Osteoblast (primary cell): ENCODE results near the gene ADCY3. TPM values are rescaled to one million over a fixed set of nuclear protein-coding genes. Genes with fewer than 3 reads are reported as not detected.
A peak's percentile ranks its signal among the peaks of the same experiment; 100 is the strongest.

ENCODE experiments used
- DNase-seq: peaks from one replicate; pipeline ENCODE4 v3.0.0; 2011; ENCODE audit warnings: low spot score, mixed read lengths; ENCODE audit not compliant: insufficient read length; ENCODE audit errors: missing footprints
- H2AFZ ChIP-seq: 2 replicates; pipeline ENCODE4 v1.6.0; 2011; ENCODE audit warnings: mild to moderate bottlenecking, low read length
- H3K27ac ChIP-seq: 2 replicates; pipeline ENCODE4 v1.5.1; 2011; ENCODE audit warnings: mild to moderate bottlenecking, low read depth, low read length, moderate library complexity
- H3K27me3 ChIP-seq: 2 replicates; pipeline ENCODE4 v1.6.0; 2012; ENCODE audit warnings: mild to moderate bottlenecking, control low read depth, inconsistent platforms, low read length, moderate library complexity; ENCODE audit not compliant: insufficient read depth
- H3K36me3 ChIP-seq: 2 replicates; pipeline ENCODE4 v1.5.1; 2011; ENCODE audit warnings: mild to moderate bottlenecking, low read length, control low read depth, moderate library complexity; ENCODE audit not compliant: insufficient read depth
- H3K4me1 ChIP-seq: 2 replicates; pipeline ENCODE4 v1.5.1; 2011; ENCODE audit warnings: mild to moderate bottlenecking, low read length, control low read depth, moderate library complexity; ENCODE audit not compliant: insufficient read depth
- H3K4me2 ChIP-seq: 2 replicates; pipeline ENCODE4 v1.6.0; 2011; ENCODE audit warnings: mild to moderate bottlenecking, low read length; ENCODE audit not compliant: insufficient read depth
- H3K4me3 ChIP-seq: fragments of 200-600 bp; sonication (generic); 3 replicates; pipeline ENCODE4 v1.5.1; 2012; ENCODE audit warnings: mild to moderate bottlenecking, low read length, inconsistent platforms; ENCODE audit not compliant: insufficient read depth
- H3K79me2 ChIP-seq: 2 replicates; pipeline ENCODE4 v1.6.0; 2012; ENCODE audit warnings: mild to moderate bottlenecking, low read length, control low read depth, inconsistent platforms; ENCODE audit not compliant: insufficient read depth
- H3K9me3 ChIP-seq: 2 replicates; pipeline ENCODE4 v1.5.1; 2011; ENCODE audit warnings: low read depth, low read length, control low read depth
- H4K20me1 ChIP-seq: 2 replicates; pipeline ENCODE4 v1.6.0; 2012; ENCODE audit warnings: mild to moderate bottlenecking, low read length, control low read depth; ENCODE audit not compliant: insufficient read depth
- CTCF ChIP-seq: IDR thresholded peaks from 2 replicates; pipeline ENCODE4 v1.5.1; 2011; ENCODE audit warnings: mild to moderate bottlenecking, low read depth, low read length, moderate library complexity; ENCODE audit errors: extremely low read depth
- total RNA-seq: library from RNA; depleted of rRNA; stranded (reverse); fragments of >200 nt; gene quantifications from 2 replicates; pipeline ENCODE4 v1.2.3, GENCODE V29; 2012

ADCY3 gene
- total RNA-seq, 1 donor, result 47.4 TPM

GRCh38 chr2:24920809-24921441 is 888 bp upstream of the ADCY3 start:
- Histone ChIP-seq H3K36me3 (no peaks in the 10 kb centered on the region), H3K27me3 (no peaks in the 10 kb centered on the region), H2AFZ (peak overlapping the region; percentile 80), H4K20me1 (peaks cover 15% of the 10 kb centered on the region), H3K4me2 (peak overlapping the region; percentile 84), H3K27ac (no peak overlapping the region), H3K4me3 (peak overlapping the region; percentile 67), H3K9me3 (no peaks in the 10 kb centered on the region), H3K79me2 (peaks cover 8% of the 10 kb centered on the region), H3K4me1 (peaks cover 23% of the 10 kb centered on the region)
- no peak for DNase-seq
- TF ChIP-seq CTCF, result no peak

- TF ChIP-seq CTCF, result no peak
- peak; percentile 97 for DNase-seq
- Histone ChIP-seq H3K36me3 (no peaks in the 10 kb centered on the region), H3K27ac (peak overlapping the region; percentile 33), H3K4me2 (peak overlapping the region; percentile 77), H3K9me3 (no peaks in the 10 kb centered on the region), H3K4me1 (peaks cover 23% of the 10 kb centered on the region), H3K27me3 (no peaks in the 10 kb centered on the region), H2AFZ (peak overlapping the region; percentile 72), H3K79me2 (peaks cover 12% of the 10 kb centered on the region), H4K20me1 (peaks cover 16% of the 10 kb centered on the region), H3K4me3 (peak overlapping the region; percentile 75)
Measured at GRCh38 chr2:24919506-24920097, 435 bp downstream of the ADCY3 start.

- H3K4me3 ChIP-seq, result peak overlapping the region; percentile 75
- DNase-seq, result peak; percentile 95
- no peaks in the 10 kb centered on the region for H3K36me3 ChIP-seq
- H3K4me2 ChIP-seq, result peak overlapping the region; percentile 77
- H4K20me1 ChIP-seq, result peaks cover 16% of the 10 kb centered on the region
- H3K9me3 ChIP-seq, result no peaks in the 10 kb centered on the region
- peak overlapping the region; percentile 72 for H2AFZ ChIP-seq
- H3K27me3 ChIP-seq, result no peaks in the 10 kb centered on the region
- H3K27ac ChIP-seq, result peak overlapping the region; percentile 33
- H3K79me2 ChIP-seq, result peaks cover 12% of the 10 kb centered on the region
- TF ChIP-seq CTCF, result no peak
- H3K4me1 ChIP-seq, result peaks cover 23% of the 10 kb centered on the region
Measured at GRCh38 chr2:24919037-24919505, 966 bp downstream of the ADCY3 start.

GRCh38 chr2:24918326-24919036 is 1.6 kb downstream of the ADCY3 start:
- Histone ChIP-seq H4K20me1 (peaks cover 16% of the 10 kb centered on the region), H3K79me2 (peaks cover 12% of the 10 kb centered on the region), H3K27ac (no peak overlapping the region), H3K36me3 (no peaks in the 10 kb centered on the region), H3K9me3 (no peaks in the 10 kb centered on the region), H3K27me3 (no peaks in the 10 kb centered on the region), H3K4me1 (peaks cover 23% of the 10 kb centered on the region), H3K4me2 (peak overlapping the region; percentile 77), H3K4me3 (peak overlapping the region; percentile 75), H2AFZ (no peak overlapping the region)
- no peak for TF ChIP-seq CTCF
- DNase-seq, result no peak
